Measurements from ENCODE around the gene MRPS25.
"Not testable (repeated sequence)": the region's sequence is repeated elsewhere in the genome, so short reads cannot be mapped to it uniquely, and the experiment has no call there.

The MRPS25 gene

GRCh38 chr3:15009167-15009566 lies 55.9 kb downstream of the MRPS25 start:
- no peak for TF ChIP-seq TRIM28 (IDR thresholded peaks at IDR 0.05; ENCODE audit: borderline replicate concordance, low read length)
- TF ChIP-seq ZNF658 (tag by site-specific recombination; IDR thresholded peaks at IDR 0.05), result no peak
- TF ChIP-seq KLF16 (tag by site-specific recombination; IDR thresholded peaks at IDR 0.05), result no peak
- H3K36me3 ChIP-seq (ENCODE audit: control insufficient read depth in 2 of 2, insufficient read depth in 1 of 2, low read length in 2 of 2), result peaks cover 9 to 46% of the 10 kb centered on the region in 2 experiments
- H3K4me3 ChIP-seq (ENCODE audit: low read depth, low read length), result no peak overlapping the region
- ChIA-PET CTCF (no interaction called here), POLR2A (no interaction called here)
- no peaks in the 10 kb centered on the region for H3K4me1 ChIP-seq (ENCODE audit: control insufficient read depth, insufficient read depth, low read length)
- no peaks in the 10 kb centered on the region for H3K9me3 ChIP-seq (ENCODE audit: control insufficient read depth, insufficient read depth, low read depth, low read length)
- no peak overlapping the region for H3K27ac ChIP-seq (ENCODE audit: extremely low read depth, low read depth, low read length)

DNA sequence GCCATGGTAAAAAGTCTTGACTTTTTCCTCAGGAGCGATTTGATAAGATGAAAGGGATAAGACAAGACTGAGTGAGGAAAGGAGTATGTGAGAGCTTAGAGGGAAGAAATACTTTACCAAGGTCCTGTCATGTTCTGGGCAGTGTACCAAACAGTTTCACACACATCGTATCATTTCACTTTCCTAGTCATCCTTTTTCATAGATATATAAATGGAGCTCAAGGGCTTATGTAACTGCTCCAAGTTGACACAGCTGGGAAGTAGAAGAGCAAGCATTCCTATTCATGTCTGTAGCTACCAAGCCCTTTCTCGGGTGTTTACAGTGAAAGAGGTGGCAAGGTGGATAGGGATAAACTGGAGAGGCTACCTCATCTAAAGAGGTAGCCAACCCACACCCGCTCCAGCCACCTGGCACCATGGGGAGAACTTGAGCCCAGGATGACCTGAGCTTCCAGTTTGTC lies 57.4 kb downstream of the MRPS25 start:
- H3K4me3 ChIP-seq (ENCODE audit: low read depth, low read length), result no peak overlapping the region
- H3K4me1 ChIP-seq (ENCODE audit: control insufficient read depth, insufficient read depth, low read length), result peaks cover 5% of the 10 kb centered on the region
- H3K27ac ChIP-seq (ENCODE audit: extremely low read depth, low read depth, low read length), result no peak overlapping the region
- no peak for TF ChIP-seq ZNF514 (tag by site-specific recombination; IDR thresholded peaks at IDR 0.05)
- TF ChIP-seq GLI4 (tag by site-specific recombination; IDR thresholded peaks at IDR 0.05), result no peak
- no peak for TF ChIP-seq ATF2 (tag by site-specific recombination; IDR thresholded peaks at IDR 0.05; ENCODE audit: low read depth)
- no peak for TF ChIP-seq ZNF776 (tag by site-specific recombination; IDR thresholded peaks at IDR 0.05; ENCODE audit: borderline replicate concordance)
- TF ChIP-seq ZSCAN23 (tag by site-specific recombination; IDR thresholded peaks at IDR 0.05), result no peak
- no peak for TF ChIP-seq ZNF280C (tag by site-specific recombination; IDR thresholded peaks at IDR 0.05)
- TF ChIP-seq ZNF626 (tag by site-specific recombination; IDR thresholded peaks at IDR 0.05), result no peak
- no peak for TF ChIP-seq ZNF18 (tag by site-specific recombination; IDR thresholded peaks at IDR 0.05)
- TF ChIP-seq ZNF76 (tag by site-specific recombination; IDR thresholded peaks at IDR 0.05; ENCODE audit: borderline replicate concordance, low read depth), result no peak
- TF ChIP-seq ZBTB20 (tag by site-specific recombination; IDR thresholded peaks at IDR 0.05), result no peak
- no peak for TF ChIP-seq MYNN (tag by site-specific recombination; IDR thresholded peaks at IDR 0.05; ENCODE audit: borderline replicate concordance)
- TF ChIP-seq ZNF140 (tag by site-specific recombination; IDR thresholded peaks at IDR 0.05), result no peak
- TF ChIP-seq KLF1 (tag by site-specific recombination; IDR thresholded peaks at IDR 0.05), result no peak
- no peak for TF ChIP-seq ZFP37 (tag by site-specific recombination; IDR thresholded peaks at IDR 0.05)
- no peak for TF ChIP-seq ZNF23 (tag by site-specific recombination; IDR thresholded peaks at IDR 0.05; ENCODE audit: borderline replicate concordance)
- TF ChIP-seq ZNF558 (tag by site-specific recombination; IDR thresholded peaks at IDR 0.05), result no peak
- no peak for TF ChIP-seq ELK4 (IDR thresholded peaks at IDR 0.05; ENCODE audit: borderline replicate concordance, low read depth, low read length)
- TF ChIP-seq ZNF16 (tag by site-specific recombination; IDR thresholded peaks at IDR 0.05; ENCODE audit: low read depth), result no peak
- ChIA-PET CTCF (interaction anchor here (0.6 kb wide), 1 partner anchor 216 kb away, joined by 4 read pairs; no protein-coding TSS in a partner anchor), POLR2A (no interaction called here)
- no peaks in the 10 kb centered on the region for H3K9me3 ChIP-seq (ENCODE audit: control insufficient read depth, insufficient read depth, low read depth, low read length)
- H3K36me3 ChIP-seq (ENCODE audit: control insufficient read depth in 2 of 2, insufficient read depth in 1 of 2, low read length in 2 of 2), result peaks cover 9 to 39% of the 10 kb centered on the region in 2 experiments; a peak in 2 of 3 replicates

GRCh38 chr3:14999182-14999581 lies 65.9 kb downstream of the MRPS25 start:
- CTCF ChIA-PET, POLR2A ChIA-PET: not testable (repeated sequence)

More at GRCh38 chr3:14999182-14999581, 65.9 kb downstream of the MRPS25 start:
- H3K4me1 ChIP-seq (ENCODE audit: control insufficient read depth, insufficient read depth, low read length); H3K4me3 ChIP-seq (ENCODE audit: low read depth, low read length); H3K9me3 ChIP-seq (ENCODE audit: control insufficient read depth, insufficient read depth, low read depth, low read length); H3K27ac ChIP-seq (ENCODE audit: extremely low read depth, low read depth, low read length); H3K36me3 ChIP-seq (ENCODE audit: control insufficient read depth in 2 of 2, insufficient read depth in 1 of 2, low read length in 2 of 2): not testable (repeated sequence)

Data from HEK293 (cell line).